Measurements from ENCODE around the gene BAG3.
"Not testable (repeated sequence)": the region's sequence is repeated elsewhere in the genome, so short reads cannot be mapped to it uniquely, and the experiment has no call there.

The BAG3 gene

DNA sequence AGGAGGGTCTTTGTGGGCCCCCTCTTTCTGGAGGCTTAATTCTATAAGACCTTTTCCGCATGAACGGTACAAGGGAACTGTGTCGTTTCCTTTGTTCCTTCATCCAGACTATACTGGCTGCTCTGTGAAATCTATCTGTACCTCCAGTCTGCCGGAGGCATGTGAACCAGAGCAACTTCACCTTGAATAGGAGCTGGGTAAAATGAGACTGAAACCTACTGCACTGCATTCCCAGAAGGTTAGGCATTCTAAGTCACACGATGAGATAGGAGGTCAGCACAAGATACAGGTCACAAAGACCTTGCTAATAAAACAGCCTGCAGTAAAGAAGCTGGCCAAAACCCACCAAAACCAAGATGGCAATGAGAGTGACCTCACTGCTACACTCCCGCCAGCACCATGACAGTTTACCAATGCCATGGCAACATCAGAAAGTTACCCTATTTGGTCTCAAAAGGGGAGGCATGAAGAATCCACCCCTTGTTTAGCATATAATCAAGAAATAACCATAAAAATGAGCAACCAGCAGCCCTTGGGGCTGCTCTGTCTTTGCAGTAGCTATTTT lies 37.9 kb downstream of the BAG3 start:
- DNase-seq (ENCODE audit: low read depth in 1 of 2, low spot score in 1 of 2) = no peak

DNA sequence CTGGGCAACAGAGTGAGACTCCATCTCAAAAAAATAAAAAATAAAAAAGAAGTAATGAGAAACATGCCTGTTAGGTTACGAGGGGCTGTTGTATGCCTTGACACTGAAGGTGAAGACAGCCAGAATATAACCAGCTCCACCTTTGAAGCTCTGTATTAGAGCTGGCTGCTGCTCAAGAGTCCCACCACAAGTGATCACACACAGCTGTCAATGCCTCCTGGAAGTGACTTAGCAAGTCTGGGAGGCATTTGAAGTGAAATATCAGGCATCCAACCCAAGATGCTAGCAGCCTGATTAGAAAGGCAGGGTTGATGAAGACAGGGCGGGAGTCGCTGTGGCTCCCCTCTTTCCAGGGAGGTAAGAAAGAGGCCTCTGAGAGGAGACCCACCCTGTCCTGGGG lies 40.5 kb downstream of the BAG3 start:
- no peak for DNase-seq (ENCODE audit: low read depth in 1 of 2, low spot score in 1 of 2)

DNA sequence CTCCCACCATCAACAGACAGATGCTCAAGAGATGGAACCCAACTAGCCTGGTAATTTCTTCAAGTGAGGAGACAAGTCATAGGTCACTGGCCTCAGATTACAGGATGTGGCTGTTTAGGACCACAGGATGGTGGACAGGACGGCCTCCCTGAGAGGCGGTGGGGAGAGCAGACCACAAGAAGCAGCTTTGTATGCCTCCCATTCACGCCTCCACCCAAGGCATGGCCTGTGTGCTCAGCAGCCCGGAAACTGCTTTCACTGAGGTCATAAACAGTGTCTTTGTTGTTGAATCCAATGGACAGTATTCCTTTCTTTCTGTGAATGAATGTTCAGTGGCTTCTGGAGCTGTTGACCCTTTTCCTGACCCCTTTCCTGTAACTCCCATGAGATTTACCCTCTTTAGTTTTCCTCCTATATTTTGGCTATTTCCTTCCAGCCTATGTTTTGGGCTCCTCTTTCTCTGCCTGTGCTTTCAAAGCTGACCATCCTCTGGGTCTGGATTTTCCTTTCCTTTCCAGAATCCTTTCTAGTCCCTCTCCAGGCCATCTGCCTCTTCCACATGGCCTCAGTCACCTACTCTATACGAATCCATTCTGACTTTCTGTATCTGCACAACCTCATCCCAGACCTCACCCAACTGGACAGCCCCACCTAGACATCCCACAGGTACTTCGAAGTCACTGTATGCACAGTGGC lies 42.2 kb downstream of the BAG3 start:
- no peak for DNase-seq (ENCODE audit: low read depth in 1 of 2, low spot score in 1 of 2)

DNA sequence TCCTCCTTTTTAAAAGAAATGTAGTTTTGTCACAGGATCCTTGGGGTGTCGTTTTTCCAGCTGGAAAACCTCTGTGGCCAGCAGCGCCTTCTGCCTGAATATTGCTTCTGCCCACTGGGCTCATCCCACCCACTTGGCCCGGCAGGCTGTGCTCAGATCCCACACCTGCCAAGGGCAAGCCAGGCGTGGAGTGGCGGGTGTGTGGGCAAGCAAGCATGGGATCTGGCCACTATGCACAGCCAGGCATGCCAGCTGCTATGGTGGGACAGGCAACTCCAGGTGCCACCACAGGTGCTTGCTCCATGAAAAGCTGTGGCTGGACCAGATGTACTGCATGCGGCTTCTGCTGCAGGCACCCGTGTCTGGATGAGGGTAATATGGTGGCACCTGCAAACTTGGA lies 43.4 kb downstream of the BAG3 start:
- no peak for DNase-seq (ENCODE audit: low read depth in 1 of 2, low spot score in 1 of 2)

DNA sequence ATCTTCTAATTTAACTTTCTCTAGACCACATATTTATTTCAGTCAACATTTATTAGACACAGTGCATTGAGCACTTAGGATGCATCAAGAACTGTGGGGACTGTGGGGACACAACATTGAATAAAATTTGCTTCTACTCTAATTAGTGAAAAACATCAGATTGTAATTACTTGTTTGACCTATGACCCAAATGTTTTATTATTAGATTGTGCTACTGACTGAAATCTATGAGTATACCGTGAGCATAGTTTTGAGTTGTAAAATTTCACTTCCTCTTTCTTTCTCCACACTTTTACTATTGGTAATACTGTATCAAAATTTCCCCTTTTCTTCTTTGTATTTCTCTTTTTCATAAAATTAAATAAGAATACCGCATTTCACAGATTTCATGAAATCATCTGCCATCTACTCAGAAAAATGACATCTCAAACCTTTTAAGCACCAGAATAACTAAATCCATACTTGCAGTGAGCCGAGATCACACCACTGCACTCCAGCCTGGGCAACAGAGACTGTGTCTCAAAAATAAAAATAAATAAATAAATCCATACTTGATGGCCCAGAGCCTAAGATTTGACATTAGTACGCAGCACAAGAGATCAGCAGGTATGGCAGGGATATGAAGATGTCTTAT lies 49.3 kb downstream of the BAG3 start:
- DNase-seq (ENCODE audit: low read depth in 1 of 2, low spot score in 1 of 2) = no peak

DNA sequence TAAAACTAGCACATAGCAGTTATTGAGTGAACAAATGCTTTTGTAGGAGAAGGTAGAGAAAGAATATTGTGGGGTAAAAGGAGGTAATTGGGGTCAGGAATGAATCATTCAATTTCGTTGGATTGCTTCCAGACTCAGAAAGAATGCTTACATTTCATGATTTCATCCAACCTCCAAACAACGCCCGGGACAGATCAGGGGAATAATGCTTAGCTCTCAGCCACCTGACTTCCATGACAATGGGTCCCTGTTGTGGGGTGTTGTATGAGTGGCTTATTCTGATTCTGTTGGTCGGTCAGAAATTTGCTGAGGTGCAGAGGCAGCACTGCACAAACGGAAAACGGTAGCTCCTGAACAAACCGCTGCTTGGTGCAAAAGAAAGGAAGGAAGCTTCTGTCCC lies 50.7 kb downstream of the BAG3 start:
- DNase-seq (ENCODE audit: low read depth in 1 of 2, low spot score in 1 of 2) = no peak

DNA sequence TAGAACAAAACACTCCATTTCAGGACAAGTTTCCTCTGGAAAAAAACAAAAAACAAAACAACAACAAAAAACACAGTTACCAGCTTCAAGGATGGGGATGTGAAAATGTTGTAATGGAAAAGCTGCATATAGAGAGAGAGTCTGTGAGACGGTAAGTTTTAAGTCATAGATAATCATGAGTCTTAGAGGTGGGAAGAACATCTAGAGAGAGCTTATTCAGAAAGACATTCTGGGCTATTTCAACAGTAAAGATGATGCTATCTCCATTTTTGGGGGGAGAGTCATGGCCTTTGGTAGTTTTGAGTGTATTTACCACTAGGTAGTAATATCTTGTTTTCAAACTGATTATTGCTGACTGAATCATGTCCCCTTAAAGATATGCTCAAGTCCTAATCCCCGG lies 51.4 kb downstream of the BAG3 start:
- no peak for DNase-seq (ENCODE audit: low read depth in 1 of 2, low spot score in 1 of 2)

DNA sequence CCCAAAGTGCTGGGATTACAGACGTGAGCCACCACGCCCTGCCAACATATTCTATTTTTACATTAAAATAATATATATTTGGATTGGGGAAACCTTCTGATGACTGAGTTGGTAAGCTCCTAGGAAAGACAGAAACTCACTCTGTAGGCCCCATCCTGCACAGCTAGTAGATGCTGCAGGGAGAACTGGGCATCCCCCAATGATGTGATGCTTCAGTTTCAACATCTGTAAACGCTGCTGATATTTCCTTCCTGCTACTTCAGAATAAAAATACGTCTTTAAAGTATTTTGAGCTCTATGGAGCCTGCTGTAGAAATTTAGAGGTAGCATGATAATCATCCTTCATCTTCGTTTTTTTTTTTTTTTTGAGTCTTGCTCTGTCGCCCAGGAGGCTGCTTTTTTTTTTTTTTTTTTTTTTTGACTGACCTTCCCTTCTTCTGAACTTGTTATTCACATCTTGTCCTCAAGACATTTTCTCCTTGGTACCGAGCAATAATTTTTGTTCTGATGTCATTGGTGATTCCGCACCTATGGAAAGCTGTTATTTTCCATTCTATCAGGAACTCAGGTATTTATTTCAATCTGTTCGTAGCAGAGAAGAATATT lies 52.8 kb downstream of the BAG3 start:
- no peak for DNase-seq (ENCODE audit: low read depth in 1 of 2, low spot score in 1 of 2)

DNA sequence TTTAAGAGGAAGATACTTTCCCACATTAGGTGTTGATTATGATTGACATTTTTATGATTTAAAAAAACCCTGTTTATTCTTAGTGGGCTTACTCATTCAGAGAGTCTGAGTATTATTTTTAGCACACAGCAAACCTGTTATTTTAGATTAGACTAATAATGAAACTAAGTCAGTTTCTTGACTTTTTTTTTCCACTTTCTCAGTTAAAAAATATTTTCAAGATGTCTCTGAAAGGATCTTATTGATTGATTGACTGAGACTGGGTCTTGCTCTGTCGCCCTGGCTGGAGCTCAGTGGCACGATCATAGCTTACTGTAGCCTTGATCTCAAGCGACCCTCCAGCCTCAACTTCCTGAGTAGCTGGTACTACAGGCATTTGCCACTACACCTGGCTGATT lies 54.3 kb downstream of the BAG3 start:
- no peak for DNase-seq (ENCODE audit: low read depth in 1 of 2, low spot score in 1 of 2)

DNA sequence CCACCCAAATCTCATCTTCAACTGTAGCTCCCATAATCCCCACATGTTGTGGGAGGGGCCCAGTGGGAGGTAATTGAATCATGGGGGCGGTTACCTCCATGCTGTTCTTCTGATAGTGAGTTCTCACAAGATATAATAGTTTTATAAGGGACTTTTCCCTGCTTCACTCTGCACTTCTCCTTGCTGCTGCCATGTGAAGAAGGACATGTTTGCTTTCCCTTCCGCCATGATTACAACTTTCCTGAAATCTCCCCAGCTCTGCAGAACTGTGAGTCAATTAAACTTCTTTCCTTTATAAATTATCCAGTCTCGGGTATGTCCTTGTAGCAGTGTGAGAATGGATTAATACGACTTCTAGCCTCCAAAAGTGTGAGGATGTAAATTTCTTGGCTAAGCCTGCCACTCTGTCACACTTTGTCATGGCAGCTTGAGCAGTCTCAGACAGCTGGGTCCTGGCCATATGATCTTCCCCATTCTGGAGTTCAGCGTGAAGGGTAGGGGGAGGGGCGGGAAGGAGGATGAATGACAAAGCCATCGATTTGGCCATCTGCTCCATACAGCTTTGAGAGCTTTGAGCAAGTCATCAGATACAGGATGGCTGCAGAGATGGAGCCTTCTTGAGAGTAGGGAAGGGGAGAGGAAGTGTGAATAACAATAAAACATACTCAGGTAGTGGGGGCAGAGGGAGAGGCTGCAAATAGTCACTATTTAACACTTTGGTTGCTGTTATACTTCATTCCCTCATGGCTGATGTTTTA lies 55.5 kb downstream of the BAG3 start:
- DNase-seq (ENCODE audit: low read depth in 1 of 2, low spot score in 1 of 2) = no peak

DNA sequence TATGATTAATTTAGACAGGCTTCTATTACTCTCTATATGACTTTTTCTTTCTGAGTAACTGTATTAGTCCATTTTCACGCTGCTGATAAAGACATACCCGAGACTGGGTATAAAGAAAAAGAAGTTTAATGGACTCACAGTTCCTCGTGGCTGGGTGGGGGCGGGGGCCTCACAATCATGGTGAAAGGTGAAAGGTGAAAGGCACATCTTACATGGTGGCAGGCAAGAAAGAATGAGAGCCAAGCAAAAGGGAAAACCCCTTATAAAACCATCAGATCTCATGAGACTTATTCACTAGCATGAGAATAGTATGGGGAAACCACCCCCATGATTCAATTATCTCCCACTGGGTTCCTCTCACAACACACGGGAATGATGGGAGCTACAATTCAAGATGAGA lies 56.2 kb downstream of the BAG3 start:
- DNase-seq (ENCODE audit: low read depth in 1 of 2, low spot score in 1 of 2) = peak in 1 of 2 donors; percentile 47

DNA sequence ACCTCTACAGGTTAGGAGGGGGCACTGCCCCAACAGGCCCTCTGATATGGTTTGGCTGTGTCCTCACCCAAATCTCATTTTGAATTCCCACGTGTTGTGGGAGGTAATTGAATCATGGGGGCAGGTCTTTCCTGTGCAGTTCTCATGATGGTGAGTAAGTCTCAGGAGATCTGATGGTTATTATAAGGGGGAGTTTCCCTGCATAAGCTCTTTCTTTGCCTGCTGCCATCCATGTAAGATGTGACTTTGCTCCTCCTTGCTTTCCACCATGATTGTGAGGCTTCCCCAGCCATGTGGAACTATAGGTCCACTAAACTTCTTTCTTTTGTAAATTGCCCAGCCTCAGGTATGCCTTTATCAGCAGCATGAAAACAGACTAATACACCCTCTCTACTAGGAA lies 59.8 kb downstream of the BAG3 start:
- DNase-seq (ENCODE audit: low read depth in 1 of 2, low spot score in 1 of 2) = not testable (repeated sequence)

DNA sequence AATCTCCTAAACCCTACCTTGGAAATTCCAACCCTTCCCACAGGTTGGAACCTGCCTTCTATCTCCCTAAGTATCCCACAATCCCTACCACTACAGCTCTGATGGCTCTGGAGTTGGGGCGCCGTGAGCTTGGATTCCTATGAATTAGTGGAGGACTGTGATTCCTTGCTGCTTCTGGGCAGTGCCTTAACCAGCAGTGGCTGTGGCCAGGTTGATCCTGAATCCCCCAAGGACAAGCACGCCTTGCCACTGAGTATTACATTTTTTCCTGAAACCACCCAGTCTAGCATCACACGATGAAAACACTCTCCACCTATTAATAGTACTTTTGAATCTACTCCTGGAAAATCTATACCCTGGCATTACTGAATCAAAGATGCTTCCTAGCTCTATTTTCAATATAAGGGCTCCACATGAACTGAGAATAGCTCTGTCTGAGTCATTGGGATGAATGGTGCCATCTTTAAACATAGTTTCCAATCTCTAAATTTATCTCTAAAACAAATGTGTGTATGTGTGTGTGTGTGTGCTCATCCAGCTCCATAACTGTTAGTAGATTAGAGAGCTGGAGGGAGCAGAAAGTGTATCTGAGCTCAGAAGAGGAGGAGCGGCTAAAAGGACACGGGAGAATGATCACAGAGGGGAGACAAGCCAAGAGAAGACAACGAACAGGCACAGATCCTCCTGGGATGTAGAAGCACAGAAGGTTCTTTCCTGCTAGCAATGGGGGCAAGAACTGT lies 62.7 kb downstream of the BAG3 start:
- no peak for DNase-seq (ENCODE audit: low read depth in 1 of 2, low spot score in 1 of 2)

DNA sequence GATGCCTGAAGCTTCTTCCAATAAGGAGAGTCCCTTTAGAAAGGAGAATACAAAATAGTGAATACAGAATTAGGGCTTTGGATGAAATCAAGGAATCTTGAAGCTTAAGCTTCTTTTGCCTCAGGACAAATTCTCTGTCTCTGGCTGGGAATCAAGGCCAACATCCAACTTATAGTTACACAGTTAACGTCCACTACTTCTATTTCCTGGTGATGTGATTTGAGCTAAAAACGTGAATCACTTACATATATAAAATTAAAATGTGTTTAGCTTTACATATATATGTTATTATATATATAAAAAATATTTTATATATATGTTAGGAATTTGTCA lies 63.3 kb downstream of the BAG3 start:
- no peak for DNase-seq (ENCODE audit: low read depth in 1 of 2, low spot score in 1 of 2)

DNA sequence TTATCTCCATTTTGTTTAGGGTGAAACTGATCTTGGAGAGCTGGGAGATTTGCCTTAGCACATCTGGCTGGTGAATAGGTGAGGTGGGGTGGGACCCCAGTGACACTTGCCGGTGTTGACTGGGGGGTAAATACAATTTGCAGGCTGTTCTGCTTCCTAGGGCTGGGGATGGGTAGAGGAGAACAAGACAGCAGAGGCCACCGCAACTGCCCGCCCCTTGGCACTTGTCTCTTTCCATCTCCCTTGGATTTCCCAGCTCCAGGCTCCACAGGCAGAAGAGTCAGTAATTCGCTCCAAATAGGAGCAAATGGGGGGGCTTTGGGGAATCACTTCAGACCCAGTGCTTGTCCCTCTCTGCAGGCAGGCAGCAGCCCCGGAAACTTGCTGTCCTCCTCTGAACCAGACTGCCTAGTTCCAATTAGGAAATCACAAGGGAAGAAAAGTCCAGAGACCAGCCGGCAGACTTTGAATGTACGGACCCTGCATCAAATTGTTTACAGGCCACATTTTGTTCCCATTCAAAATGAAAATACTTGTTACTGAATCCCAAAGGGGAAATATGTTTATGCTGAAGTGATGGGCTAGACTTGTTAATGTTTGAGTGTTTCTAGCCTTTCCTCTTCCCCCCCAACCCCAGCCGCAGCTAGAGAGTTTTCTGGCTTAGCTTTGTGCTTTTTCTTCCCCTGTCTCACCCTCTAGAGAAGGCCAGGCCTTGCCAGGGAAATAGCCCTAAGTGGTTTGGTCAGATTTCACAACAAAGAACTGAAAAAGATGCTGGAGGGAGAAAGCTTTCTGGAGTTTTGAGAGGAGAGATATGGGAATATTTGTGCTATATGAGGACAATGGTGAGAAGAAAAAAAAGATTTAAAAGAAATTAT lies 64.7 kb downstream of the BAG3 start:
- no peak for DNase-seq (ENCODE audit: low read depth in 1 of 2, low spot score in 1 of 2)

DNA sequence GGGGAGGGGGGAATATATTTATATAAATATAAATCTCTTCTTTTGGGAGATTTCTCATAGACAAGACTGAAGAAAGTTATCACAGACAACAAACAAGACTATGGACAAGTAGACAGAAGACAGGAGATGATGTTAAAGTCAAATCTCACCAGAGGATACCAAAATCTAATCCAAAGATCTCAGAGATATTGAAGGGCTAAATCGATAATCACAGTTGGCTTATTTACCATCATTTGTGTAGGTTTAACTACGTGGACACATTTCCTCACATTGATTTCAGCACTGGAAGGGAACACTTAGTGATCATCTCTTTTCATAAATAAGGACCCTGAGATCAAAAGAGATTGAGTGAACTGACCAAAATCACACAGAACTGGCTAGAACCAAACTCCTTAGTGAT lies 72.0 kb downstream of the BAG3 start:
- no peak for DNase-seq (ENCODE audit: low read depth in 1 of 2, low spot score in 1 of 2)

DNA sequence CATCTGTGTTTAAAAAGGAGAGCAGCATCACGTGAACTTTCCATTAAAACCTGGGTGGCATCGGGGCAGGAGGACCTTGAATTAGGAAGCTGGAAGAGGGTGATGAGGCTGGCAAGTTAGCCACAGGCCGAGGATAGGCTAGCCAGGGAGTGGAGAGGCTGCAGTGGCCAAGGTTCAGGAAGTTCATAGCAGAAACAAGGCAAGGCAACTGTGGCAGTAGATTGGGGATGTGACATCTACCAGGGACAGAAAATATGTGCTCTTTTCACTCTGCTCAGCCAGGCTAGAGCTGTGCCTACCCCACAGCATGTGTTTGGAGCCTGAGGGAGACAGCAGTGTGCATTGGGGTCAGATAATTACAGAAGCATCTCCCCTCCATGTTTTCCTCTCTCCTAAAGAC lies 72.4 kb downstream of the BAG3 start:
- DNase-seq (ENCODE audit: low read depth in 1 of 2, low spot score in 1 of 2) = no peak

DNA sequence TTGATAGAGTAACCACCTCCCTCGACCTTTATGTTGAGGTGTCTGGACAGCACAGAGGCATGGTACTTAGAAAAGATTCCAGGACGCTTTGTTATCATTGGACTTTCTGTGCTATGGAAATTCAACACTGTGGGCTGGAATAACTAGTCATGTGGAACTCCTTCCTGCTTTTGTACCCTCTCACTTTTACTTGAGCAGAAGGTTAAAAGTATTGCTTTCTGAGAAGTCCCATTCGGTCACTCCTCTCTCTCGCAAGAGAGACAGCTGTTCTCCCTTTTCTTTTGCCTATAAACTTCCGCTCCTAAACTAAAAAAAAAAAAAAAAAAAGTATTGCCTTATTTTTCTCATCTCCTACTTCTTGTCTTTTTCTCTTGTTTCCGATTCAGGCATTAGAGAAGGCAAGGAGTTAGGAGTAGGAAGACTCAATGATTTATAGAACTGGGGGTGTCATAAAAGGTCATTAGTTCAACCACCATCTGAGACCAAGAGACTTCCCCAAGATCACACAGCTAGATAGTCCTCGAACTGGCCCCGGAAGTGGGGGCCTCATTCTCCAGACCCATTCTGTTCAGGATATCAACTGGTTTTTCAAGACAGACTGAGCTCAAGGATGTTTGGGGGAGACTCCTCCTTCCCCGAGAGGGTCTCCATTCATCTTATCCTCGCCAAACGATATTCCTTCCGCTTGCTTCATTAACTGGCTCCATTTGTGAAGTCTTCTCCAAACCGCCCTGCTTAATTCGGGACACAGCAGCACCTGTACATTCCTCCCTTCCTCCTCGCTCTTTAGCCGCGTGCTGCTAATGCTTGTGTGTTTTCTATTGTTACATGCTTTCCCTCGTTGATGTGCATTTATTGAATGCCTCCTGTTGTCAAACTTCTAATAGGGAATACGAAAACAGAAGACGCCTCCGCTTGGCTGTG lies 73.7 kb downstream of the BAG3 start:
- no peak for DNase-seq (ENCODE audit: low read depth in 1 of 2, low spot score in 1 of 2)

DNA sequence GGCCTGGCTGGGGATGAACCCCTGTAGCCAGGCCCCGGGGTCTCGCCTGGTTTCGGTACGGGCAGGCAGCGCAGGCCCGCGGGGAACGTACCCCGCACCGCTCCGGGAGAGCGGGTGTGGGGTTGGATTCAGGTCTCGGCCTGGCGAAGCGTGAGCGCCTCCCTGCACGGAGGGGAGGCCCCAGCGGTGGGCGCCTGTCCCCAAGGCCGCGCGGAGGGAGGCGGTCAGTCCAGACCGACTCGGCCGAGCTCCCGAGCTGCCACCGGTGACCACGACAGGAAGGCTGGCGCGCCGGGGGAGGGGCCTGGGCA lies 74.3 kb downstream of the BAG3 start:
- no peak for DNase-seq (ENCODE audit: low read depth in 1 of 2, low spot score in 1 of 2)

Data from stimulated activated CD4-positive, alpha-beta T cell treated with anti-CD3 and anti-CD28 coated beads, Interleukin-15, amount 100 ng/mL, for 1 hour (primary cell).